GDM1 (cell line): ENCODE results near the gene CALML4.
"Not testable (repeated sequence)": the region's sequence is repeated elsewhere in the genome, so short reads cannot be mapped to it uniquely, and the experiment has no call there.

Experiments used
- DNase-seq: peaks from one replicate; lab custom pipeline; 2025; lab: John Stamatoyannopoulos, UW

Gene CALML4

GRCh38 chr15:68224546-68225250 is 19.6 kb upstream of the CALML4 start:
- DNase-seq, result peak; percentile 72

GRCh38 chr15:68224108-68224507 is 19.0 kb upstream of the CALML4 start:
- no peak for DNase-seq

- DNase-seq, result no peak
Observed at GRCh38 chr15:68223171-68223570, 18.0 kb upstream of the CALML4 start.

GRCh38 chr15:68222432-68222743 is 17.3 kb upstream of the CALML4 start:
- DNase-seq, result not testable (repeated sequence)

- DNase-seq, result not testable (repeated sequence)
Observed at GRCh38 chr15:68221530-68222431, 16.6 kb upstream of the CALML4 start.

GRCh38 chr15:68220967-68221366 is 15.8 kb upstream of the CALML4 start:
- DNase-seq, result no peak

- no peak for DNase-seq
Observed at GRCh38 chr15:68220489-68220888, 15.4 kb upstream of the CALML4 start.

- DNase-seq, result no peak
Observed at GRCh38 chr15:68218847-68219798, 14.0 kb upstream of the CALML4 start.

GRCh38 chr15:68218331-68218730 is 13.2 kb upstream of the CALML4 start:
- DNase-seq, result no peak

- DNase-seq, result no peak
Observed at GRCh38 chr15:68217341-68217740, 12.2 kb upstream of the CALML4 start.

- DNase-seq, result no peak
Observed at GRCh38 chr15:68214838-68215254, 9.7 kb upstream of the CALML4 start.

GRCh38 chr15:68213991-68214837 is 9.1 kb upstream of the CALML4 start:
- DNase-seq, result no peak

GRCh38 chr15:68213491-68213845 is 8.3 kb upstream of the CALML4 start:
- DNase-seq, result not testable (repeated sequence)

- DNase-seq, result no peak
Observed at GRCh38 chr15:68211656-68212320, 6.7 kb upstream of the CALML4 start.

- peak; percentile 13 for DNase-seq
Observed at GRCh38 chr15:68210821-68211655, 5.9 kb upstream of the CALML4 start.

GRCh38 chr15:68210409-68210756 is 5.3 kb upstream of the CALML4 start:
- no peak for DNase-seq

- DNase-seq, result no peak
Observed at GRCh38 chr15:68209735-68210408, 4.7 kb upstream of the CALML4 start.

GRCh38 chr15:68209272-68209671 is 4.1 kb upstream of the CALML4 start:
- DNase-seq, result no peak

- DNase-seq, result no peak
Observed at GRCh38 chr15:68208636-68209240, 3.6 kb upstream of the CALML4 start.
